GM21360 (cell line): Measurements from ENCODE around the gene MEGF8.

Experiments used
- ATAC-seq: cut with Tn5 transposase; IDR thresholded peaks from one replicate; pipeline ENCODE4 v1.9.1; 2021; ENCODE audit warnings: mild to moderate bottlenecking, moderate library complexity; ENCODE audit not compliant: unreplicated experiment

MEGF8 gene

GRCh38 chr19:42303101-42303464 is 22.4 kb upstream of the MEGF8 start:
- no peak for ATAC-seq

GRCh38 chr19:42303876-42304275 is 21.6 kb upstream of the MEGF8 start:
- no peak for ATAC-seq

GRCh38 chr19:42306646-42307045 is 18.8 kb upstream of the MEGF8 start:
- ATAC-seq = no peak

- ATAC-seq = no peak
These were observed 15.7 kb upstream of the MEGF8 start for GRCh38 chr19:42309686-42310085.

- ATAC-seq = no peak
These were observed 13.8 kb upstream of the MEGF8 start for GRCh38 chr19:42311657-42312056.

- ATAC-seq = no peak
These were observed 13.1 kb upstream of the MEGF8 start for GRCh38 chr19:42312370-42312769.

- no peak for ATAC-seq
These were observed 12.2 kb upstream of the MEGF8 start, which contains the start of gene TMEM145 for GRCh38 chr19:42313096-42313839. TSS of gene TMEM145 (plus strand) at chr19:42313309. CDS start at chr19:42313377, 68 bp downstream.

- no peak for ATAC-seq
These were observed 11.3 kb upstream of the MEGF8 start for GRCh38 chr19:42313840-42314755.

GRCh38 chr19:42315024-42315423 is 10.4 kb upstream of the MEGF8 start:
- no peak for ATAC-seq

GRCh38 chr19:42316223-42317211 is 8.9 kb upstream of the MEGF8 start:
- ATAC-seq = no peak

- no peak for ATAC-seq
These were observed 7.9 kb upstream of the MEGF8 start for GRCh38 chr19:42317535-42317934.

GRCh38 chr19:42322305-42322704 is 3.1 kb upstream of the MEGF8 start:
- ATAC-seq = no peak

- ATAC-seq = no peak
These were observed 2.0 kb upstream of the MEGF8 start for GRCh38 chr19:42323473-42323851.

- ATAC-seq = no peak
These were observed 1.4 kb upstream of the MEGF8 start for GRCh38 chr19:42323852-42324654.

GRCh38 chr19:42324655-42325307 is 654 bp upstream of the MEGF8 start:
- no peak for ATAC-seq

- peak; percentile 11 for ATAC-seq
These were observed 699 bp downstream of the MEGF8 start for GRCh38 chr19:42325896-42326771.

GRCh38 chr19:42326969-42327368 is 1.5 kb downstream of the MEGF8 start:
- ATAC-seq = no peak

GRCh38 chr19:42327381-42327780 is 1.9 kb downstream of the MEGF8 start:
- no peak for ATAC-seq

- ATAC-seq = no peak
These were observed 2.7 kb downstream of the MEGF8 start for GRCh38 chr19:42328106-42328505.
